Activated CD4-positive, CD25-positive, alpha-beta regulatory T cell treated with anti-CD3 and anti-CD28 coated beads, Interleukin-2, amount 50 U/mL, for 24 hours (primary cell): ENCODE data around the gene KIF4B.
"Not testable (repeated sequence)": the region's sequence is repeated elsewhere in the genome, so short reads cannot be mapped to it uniquely, and the experiment has no call there.

Source experiments
- ATAC-seq, 2 donors: fragments of 150-1000 bp; cut with Tn5 transposase; one replicate each; pipeline ENCODE4 v1.10.0; 2021; ENCODE audit warnings: mild to moderate bottlenecking in 1 of 2, moderate library complexity in 1 of 2

Gene KIF4B, protein sequence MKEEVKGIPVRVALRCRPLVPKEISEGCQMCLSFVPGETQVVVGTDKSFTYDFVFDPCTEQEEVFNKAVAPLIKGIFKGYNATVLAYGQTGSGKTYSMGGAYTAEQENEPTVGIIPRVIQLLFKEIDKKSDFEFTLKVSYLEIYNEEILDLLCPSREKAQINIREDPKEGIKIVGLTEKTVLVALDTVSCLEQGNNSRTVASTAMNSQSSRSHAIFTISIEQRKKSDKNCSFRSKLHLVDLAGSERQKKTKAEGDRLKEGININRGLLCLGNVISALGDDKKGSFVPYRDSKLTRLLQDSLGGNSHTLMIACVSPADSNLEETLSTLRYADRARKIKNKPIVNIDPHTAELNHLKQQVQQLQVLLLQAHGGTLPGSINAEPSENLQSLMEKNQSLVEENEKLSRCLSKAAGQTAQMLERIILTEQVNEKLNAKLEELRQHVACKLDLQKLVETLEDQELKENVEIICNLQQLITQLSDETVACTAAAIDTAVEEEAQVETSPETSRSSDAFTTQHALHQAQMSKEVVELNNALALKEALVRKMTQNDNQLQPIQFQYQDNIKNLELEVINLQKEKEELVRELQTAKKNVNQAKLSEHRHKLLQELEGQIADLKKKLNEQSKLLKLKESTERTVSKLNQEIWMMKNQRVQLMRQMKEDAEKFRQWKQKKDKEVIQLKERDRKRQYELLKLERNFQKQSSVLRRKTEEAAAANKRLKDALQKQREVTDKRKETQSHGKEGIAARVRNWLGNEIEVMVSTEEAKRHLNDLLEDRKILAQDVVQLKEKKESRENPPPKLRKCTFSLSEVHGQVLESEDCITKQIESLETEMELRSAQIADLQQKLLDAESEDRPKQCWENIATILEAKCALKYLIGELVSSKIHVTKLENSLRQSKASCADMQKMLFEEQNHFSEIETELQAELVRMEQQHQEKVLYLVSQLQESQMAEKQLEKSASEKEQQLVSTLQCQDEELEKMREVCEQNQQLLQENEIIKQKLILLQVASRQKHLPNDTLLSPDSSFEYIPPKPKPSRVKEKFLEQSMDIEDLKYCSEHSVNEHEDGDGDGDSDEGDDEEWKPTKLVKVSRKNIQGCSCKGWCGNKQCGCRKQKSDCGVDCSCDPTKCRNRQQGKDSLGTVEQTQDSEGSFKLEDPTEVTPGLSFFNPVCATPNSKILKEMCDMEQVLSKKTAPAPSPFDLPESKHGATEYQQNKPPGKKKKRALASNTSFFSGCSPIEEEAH

DNA sequence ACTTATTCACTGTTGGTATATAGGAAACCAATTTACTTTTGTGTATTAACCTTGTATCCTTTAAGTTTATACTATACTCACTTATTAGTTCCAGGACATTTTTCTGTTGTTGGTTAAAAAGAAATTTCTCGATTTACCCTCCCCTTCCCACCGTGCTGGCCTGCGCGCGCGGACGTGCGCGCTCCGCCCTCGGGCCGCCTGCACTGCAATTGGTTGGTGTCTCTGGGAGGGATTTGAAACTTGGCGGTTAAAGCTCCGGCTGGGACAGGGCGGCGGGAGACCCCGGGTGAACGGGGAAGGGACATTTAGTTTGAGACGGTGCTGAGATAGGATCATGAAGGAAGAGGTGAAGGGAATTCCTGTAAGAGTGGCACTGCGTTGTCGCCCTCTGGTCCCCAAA lies at the start of gene KIF4B:
Gene KIF4B, plus strand, starts transcription at position 230 of the 400 bp plus-strand sequence. Its CDS starts 105 bp downstream, at position 335.
- ATAC-seq = no peak

DNA sequence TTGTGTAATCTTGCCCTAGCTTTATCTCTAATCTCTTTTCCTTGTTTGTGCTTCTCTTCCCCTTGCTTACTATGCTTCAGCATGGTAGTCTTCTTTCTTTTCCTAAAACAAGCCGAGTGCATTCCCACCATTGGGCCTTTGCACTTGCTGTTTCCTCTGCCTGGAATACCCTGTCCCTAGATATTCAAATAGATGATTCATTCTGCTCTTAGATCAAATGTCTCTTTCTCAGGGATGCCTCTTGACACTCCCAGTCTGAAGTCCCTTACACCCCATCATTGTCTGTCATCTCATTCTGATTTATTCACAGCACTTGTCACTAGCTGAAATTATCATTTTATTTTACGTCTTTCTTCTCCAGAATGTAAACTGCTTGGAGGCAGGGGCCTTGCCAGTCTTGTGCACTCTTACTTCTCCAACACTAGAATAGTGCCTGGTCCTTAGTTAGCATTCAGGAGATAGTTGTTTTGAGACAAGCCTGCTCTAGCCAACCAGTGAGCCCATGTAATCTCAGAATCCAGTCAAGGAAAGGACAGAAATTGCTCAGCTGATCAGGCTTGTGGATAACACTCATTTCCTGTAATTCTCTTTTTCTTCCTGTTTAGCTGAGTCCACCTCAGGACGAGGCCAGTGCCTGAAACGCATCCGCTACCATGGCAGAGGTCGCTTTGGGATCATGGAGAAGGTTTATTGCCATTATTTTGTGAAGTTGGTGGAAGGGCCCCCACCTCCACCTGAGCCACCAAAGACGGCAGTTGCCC lies 47.3 kb upstream of the KIF4B start:
- no peak for ATAC-seq

DNA sequence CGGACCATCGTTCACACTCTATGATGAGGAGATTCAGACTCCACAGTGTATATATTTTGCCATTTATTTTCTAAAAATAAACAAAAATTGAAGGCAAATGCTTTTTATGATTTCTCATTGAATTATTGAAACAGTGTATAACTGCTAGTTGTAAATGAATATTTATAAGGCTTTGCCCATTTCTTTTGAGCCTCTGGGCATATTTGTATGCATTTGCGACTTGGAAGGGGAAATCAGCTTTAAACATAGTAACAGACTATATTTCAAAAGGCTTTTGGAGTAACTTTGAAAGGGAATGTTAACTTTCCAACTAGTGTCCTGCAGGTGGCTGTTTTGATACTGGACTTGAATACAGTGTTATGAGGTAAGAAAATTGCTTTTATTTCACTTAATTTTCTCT lies 46.7 kb upstream of the KIF4B start:
- ATAC-seq = no peak

DNA sequence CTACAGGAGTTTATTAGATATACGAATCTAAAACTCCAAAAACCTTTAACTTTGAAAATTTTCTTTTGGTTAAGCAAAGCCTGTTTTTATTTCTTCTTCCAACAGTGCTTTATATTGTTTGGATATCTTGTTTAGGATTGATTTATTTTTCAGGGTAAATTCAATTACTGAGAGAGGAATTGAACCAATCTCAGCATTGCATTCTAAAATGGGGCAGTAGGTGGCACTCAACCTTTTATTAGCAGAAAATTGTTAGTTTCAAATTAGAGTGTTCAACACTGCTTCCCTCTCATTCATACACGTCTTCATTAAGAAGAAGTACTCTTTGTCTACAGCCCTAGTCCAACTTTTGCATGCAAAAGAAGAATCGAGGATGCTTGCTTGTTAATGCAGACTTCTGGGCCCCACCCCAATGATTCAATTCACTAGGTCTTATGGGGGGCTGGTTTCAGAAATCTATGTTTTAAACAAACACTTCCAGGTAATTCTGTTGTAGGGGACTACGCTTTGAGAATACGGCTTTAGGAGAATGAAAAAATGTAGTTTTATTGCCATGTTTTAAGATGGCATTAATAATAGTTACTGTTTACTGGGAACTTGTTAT lies 46.0 kb upstream of the KIF4B start:
- ATAC-seq = no peak

DNA sequence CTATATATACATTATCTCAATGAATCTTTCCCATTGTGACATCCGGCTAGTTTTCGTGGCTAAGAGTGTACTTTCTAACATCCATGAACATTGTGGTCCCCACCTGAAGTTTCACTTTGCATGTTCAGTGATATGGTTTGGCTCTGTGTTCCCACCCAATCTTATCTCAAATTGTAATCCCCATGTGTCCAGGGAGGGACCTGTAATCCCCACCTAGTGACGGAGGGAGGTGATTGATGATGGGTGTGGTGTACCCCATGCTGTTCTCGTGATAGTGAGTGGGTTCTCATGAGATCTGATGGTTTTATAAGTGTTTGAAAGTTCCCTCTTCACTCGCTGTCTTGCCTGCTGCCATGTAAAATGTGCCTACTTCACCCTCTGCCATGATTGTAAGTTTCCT lies 44.6 kb upstream of the KIF4B start:
- no peak for ATAC-seq

DNA sequence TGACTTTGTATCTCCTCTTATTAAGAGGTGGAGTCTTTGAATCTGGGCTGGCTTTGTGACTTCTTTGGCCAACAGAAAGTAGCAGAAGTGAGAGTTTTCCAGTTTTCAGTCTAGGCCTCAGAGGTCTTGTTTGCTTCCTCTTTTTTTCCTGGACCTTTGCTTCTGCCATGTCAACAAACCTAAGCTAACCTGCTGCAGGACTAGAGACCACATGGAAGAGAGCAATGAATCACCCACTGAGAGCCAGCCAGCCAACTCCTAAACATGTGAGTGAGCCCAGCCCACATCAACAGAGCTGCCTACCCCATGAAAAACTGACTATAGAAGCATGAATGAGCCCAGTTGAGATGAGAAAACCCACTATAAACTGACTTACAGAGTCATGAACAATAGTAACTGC lies 42.8 kb upstream of the KIF4B start:
- no peak for ATAC-seq

DNA sequence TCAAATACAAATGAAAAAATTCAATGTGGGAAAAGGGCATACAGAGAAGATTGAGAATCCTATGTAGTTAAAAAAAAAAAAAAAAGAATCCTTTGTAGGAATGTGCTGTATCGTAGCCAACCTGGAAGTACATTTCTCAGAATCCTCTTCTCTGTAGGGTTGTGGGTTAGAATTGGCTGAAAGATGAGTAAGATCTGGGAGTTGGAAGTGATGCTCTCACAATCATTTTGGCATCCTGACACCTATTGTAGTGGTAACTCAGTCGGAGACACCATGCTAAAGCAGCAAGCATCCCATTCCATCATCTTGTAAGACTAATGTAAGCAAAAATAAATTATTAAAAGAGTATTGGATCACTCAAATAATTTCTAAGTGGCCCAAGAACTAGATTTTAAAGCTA lies 42.1 kb upstream of the KIF4B start:
- ATAC-seq = no peak

DNA sequence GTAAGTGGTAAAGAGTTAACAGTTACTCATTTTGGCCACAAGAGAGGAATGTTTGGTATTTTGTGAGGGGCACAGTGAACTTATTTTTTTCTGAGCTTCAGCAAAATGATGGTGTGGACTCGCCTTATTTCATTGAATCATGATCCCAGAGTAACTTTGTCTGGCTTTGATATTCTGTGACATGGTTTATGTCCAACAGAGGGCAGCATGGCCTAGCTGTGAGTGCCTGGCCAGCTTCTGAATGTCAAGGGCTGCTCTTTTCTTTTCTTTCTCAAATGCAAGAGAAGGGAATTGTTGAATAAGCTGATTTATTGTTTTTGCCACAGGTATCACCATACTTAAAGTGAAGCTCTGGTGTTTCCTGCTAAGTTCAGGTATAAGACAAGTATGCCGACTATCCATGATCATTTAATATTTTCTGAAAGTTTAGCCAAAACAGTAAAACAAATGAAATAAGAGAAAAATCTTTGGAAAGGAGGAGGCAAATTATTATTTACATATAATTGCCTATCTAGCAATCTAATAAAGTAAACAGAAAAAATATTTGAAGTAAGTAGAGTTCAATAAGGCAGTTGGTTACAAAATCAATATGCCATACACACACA lies 41.0 kb upstream of the KIF4B start:
- ATAC-seq = no peak

DNA sequence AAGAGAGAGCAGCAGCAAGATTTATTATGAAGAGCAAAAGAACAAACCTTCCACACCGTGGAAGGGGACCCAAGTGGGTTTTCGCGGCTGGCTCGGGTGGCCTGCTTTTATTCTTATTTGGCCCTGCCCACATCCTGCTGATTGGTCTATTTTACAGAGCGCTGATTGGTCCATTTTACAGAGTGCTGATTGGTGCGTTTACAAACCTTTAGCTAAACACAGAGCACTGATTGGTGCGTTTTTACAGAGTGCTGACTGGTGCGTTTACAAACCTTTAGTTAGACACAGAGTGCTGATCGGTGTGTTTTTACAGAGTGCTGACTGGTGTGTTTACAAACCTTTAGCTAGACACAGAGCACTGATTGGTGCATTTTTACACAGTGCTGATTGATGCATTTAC lies 37.5 kb upstream of the KIF4B start:
- ATAC-seq = not testable (repeated sequence)

DNA sequence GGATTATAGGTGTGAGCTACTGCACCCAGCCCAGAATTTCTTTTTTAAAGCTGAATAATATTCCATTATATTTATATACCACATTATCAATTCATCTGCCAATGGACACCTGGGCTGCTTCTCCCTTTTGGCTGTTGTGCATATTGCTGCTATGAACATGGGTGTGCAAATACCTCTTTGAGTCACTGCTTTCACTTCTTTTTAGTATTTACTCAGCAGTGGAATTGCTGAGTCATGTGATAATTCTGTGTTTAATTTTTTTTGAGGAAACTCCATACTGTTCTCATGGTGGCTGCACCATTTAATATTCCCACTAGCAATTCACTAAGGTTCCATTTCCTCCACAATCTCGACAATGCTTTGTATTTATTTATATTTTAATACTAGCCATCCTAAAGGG lies 36.1 kb upstream of the KIF4B start:
- ATAC-seq = peak; percentile 30 to 38

DNA sequence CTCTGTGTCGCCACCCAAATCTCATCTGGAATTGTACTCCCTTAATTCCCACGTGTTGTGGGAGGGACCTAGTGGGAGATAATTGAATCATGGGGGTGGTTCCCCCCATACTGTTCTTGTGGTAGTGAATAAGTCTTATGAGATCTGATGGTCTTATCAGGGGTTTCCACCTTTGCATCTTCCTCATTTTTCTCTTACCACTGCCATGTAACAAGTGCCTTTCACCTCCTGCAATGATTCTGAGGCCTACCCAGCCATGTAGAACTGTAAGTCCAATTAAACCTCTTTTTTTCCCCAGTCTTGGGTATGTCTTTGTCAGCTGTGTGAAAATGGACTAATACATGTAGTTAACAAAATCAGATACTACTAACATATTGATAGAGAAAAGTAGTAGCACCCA lies 35.3 kb upstream of the KIF4B start:
- ATAC-seq = not testable (repeated sequence)

DNA sequence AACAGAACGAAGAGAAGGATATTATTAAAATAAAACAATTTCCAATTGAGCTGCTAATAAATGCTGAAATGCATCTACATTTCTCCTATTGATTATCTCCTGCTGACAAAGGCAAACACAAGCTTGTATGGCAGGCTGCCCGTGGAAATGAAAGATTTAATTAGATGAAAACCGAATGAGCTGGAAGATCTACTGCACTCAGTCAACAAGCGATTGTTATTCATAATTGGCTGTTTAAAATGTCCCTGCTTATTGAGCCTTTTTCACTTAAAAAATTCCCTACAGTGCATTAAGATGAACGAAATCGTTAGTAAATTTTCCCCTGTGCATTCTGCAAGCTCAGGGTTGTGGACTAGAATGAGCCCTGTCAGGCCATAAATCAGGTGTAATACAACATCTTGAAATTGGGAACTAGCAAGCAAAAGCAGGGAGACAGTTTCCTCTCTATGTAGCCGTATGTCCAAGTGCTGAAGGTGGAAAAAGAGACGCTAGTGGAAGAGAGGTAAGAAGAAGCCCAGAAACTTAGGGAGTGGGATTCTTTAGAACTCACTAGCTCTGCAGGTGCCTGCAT lies 28.5 kb upstream of the KIF4B start:
- ATAC-seq = no peak

DNA sequence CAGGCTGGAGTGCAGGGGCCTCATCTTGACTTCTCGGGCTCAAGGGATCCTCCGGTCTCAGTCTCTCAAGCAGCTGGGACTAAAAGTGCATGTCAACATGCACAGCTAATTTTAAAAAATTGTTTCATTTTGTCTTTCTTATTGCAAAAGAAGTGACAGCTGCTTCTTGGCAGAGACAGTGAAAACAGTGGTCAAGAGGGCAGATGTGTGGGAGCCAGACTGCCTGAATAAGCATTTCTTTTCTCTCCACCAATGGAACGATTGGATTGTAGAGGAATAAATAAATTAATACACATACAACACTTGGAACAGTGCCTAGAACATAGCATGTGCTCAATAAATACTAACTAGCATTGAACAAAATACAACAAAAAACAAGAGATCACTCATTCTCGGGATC lies 27.4 kb upstream of the KIF4B start:
- ATAC-seq = no peak

DNA sequence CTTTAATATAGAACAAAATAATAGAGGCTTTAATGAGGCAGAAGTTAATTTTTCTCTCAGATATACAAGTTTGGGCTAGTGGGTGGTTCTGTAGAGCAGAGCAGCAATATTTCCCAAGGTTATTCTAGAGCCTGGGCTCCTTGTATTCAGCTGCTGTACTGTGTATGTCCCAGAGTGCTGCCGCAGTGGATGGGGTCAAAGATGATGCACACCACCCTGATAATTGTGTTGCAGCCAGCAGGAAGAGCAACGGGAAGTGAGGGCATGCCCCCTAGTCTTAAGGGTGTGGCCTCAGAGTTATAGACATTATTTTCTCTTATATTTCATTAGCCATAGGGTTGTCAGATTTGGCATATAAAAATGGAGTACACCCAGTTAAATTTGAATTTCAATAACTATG lies 23.9 kb upstream of the KIF4B start:
- ATAC-seq = no peak

DNA sequence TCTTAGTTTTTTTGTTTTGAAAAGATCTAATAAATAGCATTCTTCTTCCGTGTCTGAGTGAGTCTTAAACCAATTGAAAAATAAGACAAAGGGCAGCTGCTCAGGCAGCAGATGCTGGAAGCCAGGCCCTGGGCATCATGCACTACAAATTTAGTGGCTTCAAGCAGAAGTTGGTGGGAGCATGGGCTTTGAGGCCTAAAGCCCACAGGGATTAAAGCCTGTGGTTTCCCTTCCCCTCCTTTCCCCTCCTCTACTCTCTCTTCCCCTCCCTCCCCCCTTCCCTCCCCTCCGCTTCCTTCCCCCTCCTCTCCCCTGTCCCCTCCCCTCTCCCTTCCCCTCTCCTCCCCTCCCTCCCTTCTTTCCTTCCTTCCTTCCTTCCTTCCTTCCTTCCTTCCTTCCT lies 20.1 kb upstream of the KIF4B start:
- ATAC-seq = no peak

DNA sequence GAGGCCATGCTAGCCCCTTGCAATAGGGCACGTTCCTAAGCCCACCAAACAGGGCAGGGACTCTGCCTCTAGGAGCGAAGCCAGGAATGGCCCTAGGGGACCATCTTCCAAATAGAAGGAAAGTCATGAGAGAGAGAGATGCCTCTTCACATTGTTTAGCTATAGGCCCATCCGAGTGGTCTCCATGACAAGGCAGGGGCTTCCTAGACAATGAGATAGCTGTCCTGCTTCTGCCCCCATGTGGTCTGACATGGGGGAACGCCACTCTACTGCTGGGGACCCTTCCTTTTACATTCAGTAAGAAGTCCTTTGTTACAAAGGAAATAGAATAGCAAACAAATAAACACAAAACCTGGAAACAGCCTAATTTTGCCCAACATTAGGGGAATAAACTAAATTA lies 17.9 kb upstream of the KIF4B start:
- no peak for ATAC-seq

DNA sequence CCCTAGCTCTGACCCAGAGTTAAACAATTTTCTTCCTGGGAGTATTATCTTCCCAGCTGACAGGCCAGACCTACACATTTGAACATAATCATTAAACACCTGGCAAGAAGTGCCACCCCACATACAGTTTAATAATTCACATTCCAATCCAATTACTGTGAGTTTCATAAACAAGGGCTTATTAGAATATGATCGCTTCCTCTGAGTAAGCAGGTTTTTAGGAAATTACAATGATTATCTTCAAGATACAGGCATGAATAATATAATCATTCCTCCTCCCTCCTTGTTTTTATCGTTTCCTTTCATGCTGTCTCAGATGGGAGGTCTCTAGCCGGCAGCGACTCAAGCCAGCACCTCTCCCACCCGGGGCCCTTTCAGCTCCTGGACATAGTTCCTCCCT lies 15.8 kb upstream of the KIF4B start:
- ATAC-seq = no peak

DNA sequence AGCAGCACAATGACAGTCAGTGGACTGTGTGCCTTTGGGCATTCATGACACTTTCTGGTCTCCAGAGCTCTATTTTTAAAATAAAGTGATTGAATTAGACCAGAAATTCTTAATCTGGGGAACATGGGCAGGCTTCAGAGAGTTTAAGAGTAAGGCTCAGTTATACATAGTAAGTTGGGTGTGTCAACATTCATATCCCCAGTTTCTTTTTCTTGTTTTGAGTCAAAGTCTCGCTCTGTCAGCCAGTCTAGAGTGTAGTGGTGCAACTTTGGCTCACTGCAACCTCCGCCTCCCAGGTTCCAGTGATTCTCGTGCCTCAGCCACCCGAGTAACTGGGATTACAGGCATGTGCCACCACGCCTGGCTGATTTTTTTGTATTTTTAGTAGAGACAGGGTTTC lies 13.7 kb upstream of the KIF4B start:
- no peak for ATAC-seq

DNA sequence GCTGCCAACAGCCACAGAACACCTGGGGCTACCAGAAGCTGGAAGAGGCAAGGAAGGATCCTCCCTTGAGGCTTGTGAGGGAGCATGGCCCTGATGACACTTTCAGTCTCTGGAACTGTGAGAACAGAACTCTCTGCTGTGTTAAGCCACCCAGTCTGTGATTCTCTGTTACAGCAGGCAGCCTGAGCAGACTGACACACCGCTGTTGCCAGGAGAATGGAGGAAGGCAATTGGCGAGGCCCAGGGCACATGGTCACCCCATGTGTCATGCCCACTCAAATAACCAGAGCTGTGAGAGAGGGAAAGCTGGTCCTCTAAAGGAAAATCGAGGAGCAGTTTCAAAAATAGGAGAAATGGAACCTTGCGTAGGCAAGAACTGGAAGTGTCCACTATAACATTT lies 12.0 kb upstream of the KIF4B start:
- no peak for ATAC-seq

DNA sequence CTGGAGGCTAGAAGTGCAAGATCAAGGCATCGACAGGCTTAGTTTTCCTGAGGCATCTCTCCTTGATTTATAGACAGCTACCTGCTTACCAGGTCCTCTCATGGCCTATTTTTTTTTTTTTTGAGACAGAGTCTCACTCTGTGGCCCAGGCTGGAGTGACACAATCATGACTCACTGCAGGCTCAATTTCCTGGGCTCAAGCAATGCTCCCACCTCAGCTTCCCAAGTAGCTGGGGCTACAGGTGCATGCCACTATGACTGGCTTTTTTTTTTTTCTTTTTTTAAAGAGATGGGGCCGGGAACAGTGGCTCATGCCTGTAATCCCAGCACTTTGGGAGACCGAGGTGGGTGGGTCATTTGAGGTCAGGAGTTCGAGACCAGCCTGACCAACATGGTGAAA lies 10.8 kb upstream of the KIF4B start:
- not testable (repeated sequence) for ATAC-seq

DNA sequence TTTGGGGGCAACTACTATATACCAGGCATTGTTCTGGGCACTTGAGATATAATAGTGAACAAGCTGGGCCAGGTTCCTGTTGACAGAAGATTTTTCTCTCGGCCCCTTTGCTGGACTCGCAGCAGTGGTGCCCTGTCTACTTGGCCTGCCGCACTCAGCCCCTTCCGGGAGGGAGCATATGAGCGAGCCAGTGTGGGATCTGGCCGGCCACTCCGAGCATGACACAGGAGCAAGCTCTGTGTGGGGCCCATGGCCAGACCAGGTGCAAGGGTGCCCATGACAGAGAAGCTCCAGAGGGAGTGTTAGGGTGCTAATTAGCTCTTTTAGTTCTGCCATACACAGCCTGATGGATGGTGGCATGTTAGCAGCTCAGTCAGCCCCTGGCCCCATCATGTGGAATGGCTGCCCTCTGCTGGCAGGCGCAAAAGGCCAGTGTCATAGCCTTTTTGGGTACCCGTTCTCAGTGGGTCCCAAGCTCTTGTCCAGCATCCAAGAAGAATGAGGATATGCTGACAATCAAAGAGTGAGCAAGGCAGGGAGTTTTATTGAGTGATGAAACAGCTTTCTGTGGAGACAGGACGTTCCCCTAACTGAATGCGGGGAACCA lies 9.3 kb upstream of the KIF4B start:
- no peak for ATAC-seq
